Kidney epithelial cell (primary cell): ENCODE results near the gene CACNB4. TPM values are rescaled to one million over a fixed set of nuclear protein-coding genes. Genes with fewer than 3 reads are reported as not detected.

Source experiments
- DNase-seq: peaks from one replicate; pipeline ENCODE4 v3.0.0-alpha.2; 2010; ENCODE audit warnings: low read depth
- H3K27me3 ChIP-seq: 2 replicates; pipeline ENCODE4 v1.6.0; 2011; ENCODE audit warnings: low read length; ENCODE audit not compliant: control insufficient read depth, insufficient read depth
- H3K36me3 ChIP-seq: 2 replicates; pipeline ENCODE4 v1.5.1; 2011; ENCODE audit warnings: low read length; ENCODE audit not compliant: control insufficient read depth, insufficient read depth
- H3K4me3 ChIP-seq: 2 replicates; pipeline ENCODE4 v1.5.1; 2011; ENCODE audit warnings: low read depth, mild to moderate bottlenecking, control low read depth, low read length
- CTCF ChIP-seq: IDR thresholded peaks from 2 replicates; pipeline ENCODE4 v1.5.1; 2011; ENCODE audit warnings: mild to moderate bottlenecking, moderate library complexity, low read length, control low read depth, inconsistent platforms; ENCODE audit not compliant: insufficient read depth, poor library complexity, severe bottlenecking
- total RNA-seq: library from RNA; depleted of rRNA; stranded (reverse); fragments of >200 nt; gene quantifications from 2 replicates; pipeline ENCODE4 v1.2.3, GENCODE V29; 2015

CACNB4 gene
- total RNA-seq, 1 donor from 2014 or later = 0.79 TPM

GRCh38 chr2:151827564-151828142, 271.2 kb downstream of the CACNB4 start:
- no peak for TF ChIP-seq CTCF
- no peaks in the 10 kb centered on the region for H3K27me3 ChIP-seq
- peak overlapping the region; percentile 83 for H3K4me3 ChIP-seq
- no peaks in the 10 kb centered on the region for H3K36me3 ChIP-seq
- no peak for DNase-seq

- no peak for DNase-seq
- Histone ChIP-seq H3K36me3 (no peaks in the 10 kb centered on the region), H3K27me3 (no peaks in the 10 kb centered on the region), H3K4me3 (peak overlapping the region; percentile 83)
- TF ChIP-seq CTCF = no peak
Observed at GRCh38 chr2:151826737-151827157, 272.1 kb downstream of the CACNB4 start.

GRCh38 chr2:151824886-151825285, 274.0 kb downstream of the CACNB4 start:
- Histone ChIP-seq H3K27me3 (no peaks in the 10 kb centered on the region), H3K36me3 (no peaks in the 10 kb centered on the region), H3K4me3 (no peak overlapping the region)
- TF ChIP-seq CTCF = no peak
- DNase-seq = no peak

GRCh38 chr2:151823651-151824050, 275.2 kb downstream of the CACNB4 start:
- H3K27me3 ChIP-seq = no peaks in the 10 kb centered on the region
- no peaks in the 10 kb centered on the region for H3K36me3 ChIP-seq
- no peak overlapping the region for H3K4me3 ChIP-seq
- no peak for DNase-seq
- TF ChIP-seq CTCF = no peak

GRCh38 chr2:151819920-151820319, 278.9 kb downstream of the CACNB4 start:
- TF ChIP-seq CTCF = no peak
- no peaks in the 10 kb centered on the region for H3K27me3 ChIP-seq
- no peak for DNase-seq
- no peaks in the 10 kb centered on the region for H3K36me3 ChIP-seq
- no peak overlapping the region for H3K4me3 ChIP-seq

- Histone ChIP-seq H3K36me3 (no peaks in the 10 kb centered on the region), H3K4me3 (no peak overlapping the region), H3K27me3 (no peaks in the 10 kb centered on the region)
- DNase-seq = no peak
- TF ChIP-seq CTCF = no peak
Observed at GRCh38 chr2:151817929-151818328, 280.9 kb downstream of the CACNB4 start.
